HFFc6 (cell line): Measurements from ENCODE around the gene TPD52L1. TPM values are rescaled to one million over a fixed set of nuclear protein-coding genes. Genes with fewer than 3 reads are reported as not detected.

Experiments
- DNase-seq: peaks from one replicate; pipeline ENCODE4 v3.0.0-alpha.2; 2018
- H3K27ac Mint-ChIP-seq: 2 replicates; pipeline ENCODE4 v1.8.0; 2020; ENCODE audit warnings: mild to moderate bottlenecking, mixed read lengths
- H3K27me3 Mint-ChIP-seq: 2 replicates; pipeline ENCODE4 v1.8.0; 2021; ENCODE audit warnings: mild to moderate bottlenecking, moderate library complexity, mixed read lengths; ENCODE audit not compliant: insufficient read depth
- H3K36me3 Mint-ChIP-seq: 2 replicates; pipeline ENCODE4 v1.8.0; 2021; ENCODE audit warnings: low read depth, mixed read lengths
- H3K4me1 Mint-ChIP-seq: 2 replicates; pipeline ENCODE4 v1.8.0; 2020; ENCODE audit warnings: low read depth, mixed read lengths
- H3K4me3 Mint-ChIP-seq: 2 replicates; pipeline ENCODE4 v1.8.0; 2020; ENCODE audit warnings: mild to moderate bottlenecking, moderate library complexity, mixed read lengths
- H3K9me3 Mint-ChIP-seq: 2 replicates; pipeline ENCODE4 v1.8.0; 2020; ENCODE audit warnings: mild to moderate bottlenecking, mixed read lengths
- CTCF ChIP-seq: fragments of 200-600 bp; sonication (generic); IDR thresholded peaks from 2 replicates; pipeline ENCODE4 v1.5.0; 2021; ENCODE audit warnings: antibody characterized with exemption, mild to moderate bottlenecking
- total RNA-seq, 6 experiments: library from RNA; stranded (reverse); fragmentation: NEBNext Ultra II Directional; extraction: Animal tissue kit (Norgen Biotek cat#: 25700); gene quantifications; 2 replicates in 1 of 6; 3 replicates in 5 of 6; pipeline ENCODE4 v1.2.3, GENCODE V29; 2021

Gene TPD52L1
- total RNA-seq, 6 experiments from 2014 or later: 11.0 to 36.8 (median 11.7) TPM

DNA sequence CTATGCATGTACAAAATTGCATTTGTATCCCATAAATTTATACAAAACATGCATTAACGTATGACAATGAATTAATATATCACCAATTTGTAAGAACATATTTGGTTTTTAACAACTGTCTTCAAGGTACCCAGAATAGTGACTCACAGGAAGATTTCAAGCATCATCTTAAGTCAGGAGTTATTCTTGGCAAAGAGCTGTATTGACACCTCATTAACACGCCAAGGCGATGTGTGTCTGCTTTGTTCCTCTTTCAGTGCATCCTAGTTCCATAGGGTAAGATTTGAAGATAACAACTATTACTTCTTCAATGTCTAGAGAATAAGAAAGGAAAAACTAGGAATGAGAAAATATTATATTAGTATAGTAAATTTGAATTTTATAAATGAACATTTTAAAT, 35.8 kb upstream of the TPD52L1 start:
- TF ChIP-seq CTCF: no peak
- peaks cover 5% of the 10 kb centered on the region for H3K4me1 Mint-ChIP-seq
- H3K27me3 Mint-ChIP-seq: no peaks in the 10 kb centered on the region; the same call in 1 of the 2 replicates
- no peak for DNase-seq
- H3K27ac Mint-ChIP-seq: no peak overlapping the region
- H3K36me3 Mint-ChIP-seq: no peaks in the 10 kb centered on the region
- no peak overlapping the region for H3K4me3 Mint-ChIP-seq
- no peaks in the 10 kb centered on the region for H3K9me3 Mint-ChIP-seq

GRCh38 chr6:125120054-125120590, 33.5 kb upstream of the TPD52L1 start:
- Mint-ChIP-seq H3K4me1 (peaks cover 22% of the 10 kb centered on the region), H3K27ac (no peak overlapping the region), H3K4me3 (no peak overlapping the region), H3K27me3 (no peaks in the 10 kb centered on the region), H3K36me3 (no peaks in the 10 kb centered on the region), H3K9me3 (no peaks in the 10 kb centered on the region; the same call in 1 of the 2 replicates)
- DNase-seq: no peak
- TF ChIP-seq CTCF: no peak

DNA sequence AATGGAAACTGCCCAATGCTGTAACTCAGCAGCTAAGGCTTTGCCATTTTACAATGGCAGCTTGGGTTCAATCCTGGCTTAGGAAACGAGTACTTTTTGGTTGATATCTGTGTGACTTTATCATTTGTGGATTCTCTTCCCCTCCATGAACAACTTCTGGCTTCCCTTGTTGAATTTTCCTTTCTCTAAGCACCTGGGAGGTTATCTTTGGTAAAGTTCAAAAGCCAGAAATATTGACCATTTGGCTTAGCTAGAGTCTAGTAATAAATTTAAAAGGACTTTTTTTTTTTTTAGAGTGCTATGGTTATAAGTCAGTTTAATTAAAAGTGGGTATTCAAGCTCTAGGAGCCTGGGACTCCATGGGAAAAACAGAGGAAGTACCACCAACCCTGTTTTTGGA, 31.7 kb upstream of the TPD52L1 start:
- H3K27ac Mint-ChIP-seq: no peak overlapping the region
- TF ChIP-seq CTCF: no peak
- no peak overlapping the region for H3K4me3 Mint-ChIP-seq
- DNase-seq: no peak
- H3K4me1 Mint-ChIP-seq: peaks cover 22% of the 10 kb centered on the region
- H3K36me3 Mint-ChIP-seq: no peaks in the 10 kb centered on the region; the same call in 1 of the 2 replicates
- no peaks in the 10 kb centered on the region for H3K27me3 Mint-ChIP-seq
- H3K9me3 Mint-ChIP-seq: no peaks in the 10 kb centered on the region; the same call in 1 of the 2 replicates

DNA sequence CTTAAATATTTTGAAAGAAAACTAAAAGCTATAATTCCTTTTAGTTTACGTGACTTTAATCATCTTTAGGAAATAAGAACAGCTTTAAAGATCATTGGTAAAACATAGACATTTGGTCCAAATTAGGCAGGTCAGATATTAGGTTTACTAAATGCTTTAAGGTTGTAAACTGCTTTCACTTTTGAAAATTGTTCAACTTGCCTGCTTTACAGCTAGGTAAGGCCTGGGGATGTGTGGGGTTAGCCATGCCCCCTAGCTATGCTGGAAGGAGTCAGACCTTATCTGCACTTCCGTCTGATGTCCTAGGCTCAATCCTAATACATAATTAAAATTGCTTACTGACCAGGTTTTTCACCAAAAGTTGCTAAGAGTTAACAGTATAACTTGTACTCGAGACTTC, 30.5 kb upstream of the TPD52L1 start:
- no peaks in the 10 kb centered on the region; the same call in 1 of the 2 replicates for H3K9me3 Mint-ChIP-seq
- H3K4me1 Mint-ChIP-seq: peaks cover 22% of the 10 kb centered on the region
- H3K27me3 Mint-ChIP-seq: no peaks in the 10 kb centered on the region
- no peak for TF ChIP-seq CTCF
- H3K27ac Mint-ChIP-seq: no peak overlapping the region
- H3K4me3 Mint-ChIP-seq: peak overlapping the region; percentile 2; the same call in 1 of the 2 replicates
- no peak for DNase-seq
- no peaks in the 10 kb centered on the region; the same call in 1 of the 2 replicates for H3K36me3 Mint-ChIP-seq

- Mint-ChIP-seq H3K27me3 (no peaks in the 10 kb centered on the region), H3K27ac (no peak overlapping the region), H3K9me3 (no peaks in the 10 kb centered on the region; the same call in 1 of the 2 replicates), H3K4me1 (peaks cover 22% of the 10 kb centered on the region), H3K36me3 (no peaks in the 10 kb centered on the region; the same call in 1 of the 2 replicates), H3K4me3 (peak overlapping the region; percentile 2; the same call in 1 of the 2 replicates)
- no peak for TF ChIP-seq CTCF
- no peak for DNase-seq
Observed at GRCh38 chr6:125123468-125124048, 30.0 kb upstream of the TPD52L1 start.
